Suprapubic skin (tissue), 4 donors: ENCODE results near the gene TCEAL9.

Experiments used
- CTCF ChIP-seq, 2 donors: fragments of 200-600 bp in 1 of 2; fragments of 450-650 bp in 1 of 2; sonication (generic) in 1 of 2; IDR thresholded peaks; one replicate each; pipeline ENCODE4 v1.5.1; 2016 to 2019; ENCODE audit warnings: antibody characterized with exemption in 2 of 2, mild to moderate bottlenecking in 1 of 2, moderate library complexity in 1 of 2
- POLR2A ChIP-seq, 2 donors: fragments of 450-650 bp; IDR thresholded peaks; one replicate each; pipeline ENCODE4 v1.6.1; 2017; ENCODE audit warnings: antibody characterized with exemption in 2 of 2, mild to moderate bottlenecking in 2 of 2, moderate library complexity in 2 of 2
- POLR2AphosphoS5 ChIP-seq, 3 donors: sonication (generic); formaldehyde crosslinking; IDR thresholded peaks; one replicate each; pipeline ENCODE4 v1.6.1; 2017; ENCODE audit warnings: antibody characterized with exemption in 3 of 3

GRCh38 chrX:103386332-103386731 lies 30.0 kb downstream of the TCEAL9 start:
- TF ChIP-seq CTCF (IDR thresholded peaks at IDR 0.05): no peak
- TF ChIP-seq POLR2AphosphoS5 (IDR thresholded peaks at IDR 0.05): no peak
- no peak for TF ChIP-seq POLR2A (IDR thresholded peaks at IDR 0.05)
